CD1c-positive myeloid dendritic cell (primary cell): ENCODE measurements around the gene CD72.
"Not testable (repeated sequence)": the region's sequence is repeated elsewhere in the genome, so short reads cannot be mapped to it uniquely, and the experiment has no call there.

Experiments used
- DNase-seq: peaks from one replicate; pipeline ENCODE4 v3.0.0-alpha.2; 2016; ENCODE audit errors: extremely low spot score

CD72 gene

DNA sequence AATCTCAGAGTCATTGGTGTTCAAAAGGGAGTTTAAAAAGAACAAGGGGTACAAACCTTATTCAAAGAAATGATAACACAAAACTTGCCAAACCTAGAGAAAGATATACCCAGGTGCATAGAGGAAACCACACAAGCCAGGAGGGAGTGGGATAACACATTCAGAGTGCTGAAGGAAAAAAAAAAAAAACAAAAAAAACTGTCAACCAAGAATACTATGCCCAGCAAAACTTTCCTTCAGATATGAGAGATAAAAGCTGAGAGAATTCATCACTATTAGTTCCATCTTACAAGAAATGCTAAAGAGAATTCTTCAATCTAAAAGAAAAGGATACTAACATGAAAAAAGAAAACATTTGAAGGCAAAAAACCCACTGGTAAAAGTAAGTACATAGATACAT lies 24.6 kb downstream of the CD72 start:
- no peak for DNase-seq

DNA sequence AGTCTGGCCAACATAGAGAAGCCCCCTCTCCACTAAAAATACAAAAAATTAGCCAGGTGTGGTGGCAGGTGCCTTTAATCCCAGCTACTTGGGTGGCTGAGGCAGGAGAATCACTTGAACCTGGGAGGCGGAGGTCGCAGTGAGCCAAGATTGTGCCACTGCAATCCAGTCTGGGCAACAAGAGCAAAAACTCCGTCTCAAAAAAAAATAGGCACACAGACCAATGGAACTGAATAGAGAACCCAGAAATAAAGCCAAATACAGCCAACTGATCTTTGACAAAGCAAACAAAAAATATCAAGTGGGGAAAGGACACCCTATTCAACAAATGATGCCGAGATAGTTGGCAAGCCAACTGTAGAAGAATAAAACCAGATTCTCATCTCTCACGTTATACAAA lies 29.7 kb downstream of the CD72 start:
- DNase-seq, result not testable (repeated sequence)

DNA sequence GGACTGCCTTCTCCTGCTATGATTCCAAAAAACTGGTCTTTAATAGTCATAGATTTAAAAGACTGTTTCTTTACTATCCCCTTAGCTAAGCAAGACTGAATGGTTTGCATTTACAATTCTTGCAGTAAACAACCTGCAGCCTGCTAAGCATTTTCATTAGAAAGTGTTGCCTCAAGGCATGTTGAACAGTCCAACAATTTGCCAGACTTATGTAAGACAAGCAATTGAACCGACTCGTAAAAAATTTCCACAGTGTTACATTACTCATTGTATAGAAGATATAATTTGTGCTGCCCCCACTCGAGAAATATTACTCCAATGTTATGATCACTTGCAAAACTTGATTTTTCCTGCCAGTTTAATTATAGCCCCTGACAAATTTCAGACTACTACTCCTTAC lies 33.5 kb downstream of the CD72 start:
- DNase-seq, result not testable (repeated sequence)

DNA sequence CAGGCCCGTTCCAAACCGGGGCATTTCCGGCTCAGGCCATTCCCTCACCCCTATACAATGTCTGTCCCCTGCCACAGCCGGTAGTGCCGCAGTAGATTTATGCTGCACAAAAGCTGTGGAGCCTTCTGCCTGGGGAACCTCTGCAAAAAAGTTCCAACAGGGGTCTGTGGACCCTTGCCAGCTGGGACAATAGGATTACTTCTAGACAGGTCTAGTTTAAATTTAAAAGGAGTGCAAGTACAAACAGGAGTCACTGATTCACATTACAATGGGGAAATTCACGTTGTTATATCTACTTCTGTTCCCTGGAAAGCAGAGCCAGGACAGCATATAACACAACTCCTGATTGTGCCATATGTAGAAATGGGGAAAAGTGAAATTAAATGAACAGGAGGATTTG lies 34.7 kb downstream of the CD72 start:
- not testable (repeated sequence) for DNase-seq

- not testable (repeated sequence) for DNase-seq
Measured at GRCh38 chr9:35579659-35580227, 38.5 kb downstream of the CD72 start.

DNA sequence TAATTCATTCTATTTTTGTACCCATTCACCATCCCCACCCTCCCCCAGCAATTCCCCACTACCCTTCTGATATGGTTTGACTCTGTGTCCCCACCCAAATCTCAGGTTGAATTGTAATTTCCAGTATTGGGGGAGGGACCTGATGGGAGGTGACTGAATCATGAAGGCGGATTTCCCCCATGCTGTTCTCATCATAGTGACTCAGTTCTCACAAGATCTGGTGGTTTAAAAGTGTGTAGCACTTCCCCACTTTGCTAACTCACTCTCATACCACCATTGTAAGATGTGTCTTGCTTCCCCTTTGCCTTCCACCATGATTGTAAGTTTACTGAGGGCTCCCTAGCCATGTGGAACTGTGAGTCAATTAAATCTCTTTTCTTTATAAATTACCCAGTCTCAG lies 39.1 kb downstream of the CD72 start:
- peak; percentile 63 for DNase-seq

DNA sequence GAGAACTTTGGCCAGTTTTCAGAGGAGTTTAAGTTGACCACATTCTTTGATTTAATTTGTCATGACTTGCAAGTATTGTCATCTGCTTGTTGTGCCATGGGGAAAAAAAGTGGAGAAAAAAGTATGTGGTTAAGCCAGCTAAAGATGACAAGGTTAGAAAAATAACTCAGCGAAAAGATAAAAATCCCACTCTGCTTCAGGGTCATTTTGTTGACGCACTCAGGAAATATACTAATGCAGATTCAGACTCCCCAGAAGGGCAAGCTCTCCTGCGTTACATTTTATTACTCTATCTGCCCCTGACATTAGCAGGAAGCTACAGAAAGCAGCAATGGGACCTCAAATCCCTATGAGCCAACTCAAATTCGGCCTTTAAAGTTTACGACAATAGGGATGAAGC lies 40.7 kb downstream of the CD72 start:
- DNase-seq, result no peak

- no peak for DNase-seq
Measured at GRCh38 chr9:35575478-35575877, 42.7 kb downstream of the CD72 start.

DNA sequence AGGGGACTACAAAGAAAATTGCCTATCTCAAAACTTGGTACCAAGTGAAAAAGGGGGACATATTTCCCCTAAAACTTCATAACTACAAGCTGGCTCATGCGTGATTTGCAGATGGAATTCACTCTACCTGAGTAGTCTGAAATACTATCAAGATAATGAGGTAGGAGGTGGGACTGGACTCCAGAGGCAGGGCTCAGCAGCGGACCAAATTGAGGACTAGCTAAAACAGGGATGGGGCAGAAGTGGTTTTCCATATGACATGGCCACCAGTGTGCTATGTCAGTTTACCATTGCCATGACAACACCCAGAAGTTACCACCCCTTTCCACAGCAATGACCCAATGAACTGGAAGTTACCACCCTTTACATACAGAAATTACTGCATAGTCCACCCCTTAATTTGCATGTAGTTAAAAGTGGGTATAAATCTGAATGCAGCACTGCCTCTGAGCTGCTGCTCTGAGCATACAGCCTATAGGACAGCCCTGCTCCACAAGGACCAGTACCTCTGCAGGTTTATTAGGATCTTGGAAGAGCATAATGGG lies 43.6 kb downstream of the CD72 start:
- no peak for DNase-seq

GRCh38 chr9:35570709-35571504 lies 47.3 kb downstream of the CD72 start:
- no peak for DNase-seq

GRCh38 chr9:35569206-35569605 lies 49.0 kb downstream of the CD72 start:
- DNase-seq, result peak; percentile 5

DNA sequence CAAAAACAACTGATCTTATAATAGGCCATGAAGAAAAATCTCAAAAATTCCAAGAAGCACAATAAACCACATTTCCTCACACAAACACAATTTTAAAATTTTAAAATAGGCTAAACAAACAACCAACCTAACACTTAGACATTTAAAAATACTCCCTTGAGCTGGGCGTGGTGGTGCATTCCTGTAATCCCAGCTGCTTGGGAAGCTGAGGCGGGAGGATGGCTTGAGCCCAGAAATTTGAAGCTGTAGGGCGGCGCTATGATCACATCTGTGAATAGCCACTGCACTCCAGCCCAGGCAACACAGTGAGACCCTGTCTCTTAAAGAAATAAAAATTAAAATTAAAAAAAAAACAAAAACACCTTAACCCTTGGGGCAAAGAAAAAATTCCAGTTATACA lies 50.0 kb downstream of the CD72 start:
- no peak for DNase-seq

DNA sequence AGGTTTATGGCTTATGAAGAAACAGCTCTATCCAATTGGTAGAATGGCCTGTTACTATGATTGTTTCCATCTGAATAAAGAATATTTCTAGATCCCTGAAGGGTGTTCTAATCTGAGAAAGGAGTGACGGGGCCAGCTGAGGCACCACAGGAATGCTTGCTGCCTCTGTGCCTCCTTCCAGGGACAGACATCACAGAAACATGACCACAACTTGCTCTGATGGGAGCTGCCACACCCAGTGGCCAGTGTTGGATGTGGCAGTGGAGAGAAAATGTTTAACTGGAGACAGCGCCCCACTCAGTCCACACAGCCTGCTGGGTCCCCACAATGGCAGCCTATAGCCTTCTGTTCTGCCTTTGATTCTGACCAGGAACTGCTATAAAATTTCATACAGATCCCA lies 51.8 kb downstream of the CD72 start:
- DNase-seq, result no peak

DNA sequence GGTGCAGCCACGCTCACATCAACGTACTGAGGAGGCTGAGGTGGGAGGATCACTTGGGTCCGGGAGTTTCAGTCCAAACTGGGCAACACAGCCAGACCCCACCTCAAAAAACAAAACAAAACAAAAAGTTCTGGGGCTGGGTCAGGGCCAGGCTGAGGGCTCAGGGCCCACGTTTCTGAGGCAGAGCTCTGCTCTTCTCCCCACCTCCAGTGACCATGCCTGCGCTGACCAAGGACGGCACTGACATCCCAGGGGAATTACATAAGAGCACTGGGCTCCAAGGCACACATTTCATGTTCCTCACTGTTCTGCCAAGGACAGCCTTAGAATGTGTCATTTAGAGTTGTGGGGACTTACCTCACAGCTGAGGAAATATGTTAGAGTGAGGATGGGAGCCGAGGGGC lies 53.6 kb downstream of the CD72 start:
- no peak for DNase-seq

DNA sequence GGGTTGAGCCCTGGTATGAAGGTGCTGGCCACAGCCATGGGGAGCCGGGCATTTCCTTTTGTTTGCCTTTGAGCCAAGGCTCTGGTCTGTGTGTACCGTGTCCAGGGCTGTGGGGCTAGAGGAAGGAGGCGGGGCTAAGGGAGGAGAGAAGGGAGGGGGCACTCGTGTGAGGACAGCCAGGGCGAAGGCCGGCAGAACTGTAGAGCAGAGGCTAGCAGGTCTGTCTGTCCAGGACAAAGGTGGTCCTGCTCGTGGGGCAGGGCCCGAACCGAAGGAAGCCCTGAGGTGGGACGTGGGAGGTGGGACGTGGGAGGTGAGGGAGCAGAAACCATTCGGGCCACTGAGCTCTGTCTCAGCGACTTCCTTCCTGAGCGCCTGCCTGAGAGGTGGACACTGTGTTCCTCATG lies 54.4 kb downstream of the CD72 start:
- DNase-seq, result no peak

DNA sequence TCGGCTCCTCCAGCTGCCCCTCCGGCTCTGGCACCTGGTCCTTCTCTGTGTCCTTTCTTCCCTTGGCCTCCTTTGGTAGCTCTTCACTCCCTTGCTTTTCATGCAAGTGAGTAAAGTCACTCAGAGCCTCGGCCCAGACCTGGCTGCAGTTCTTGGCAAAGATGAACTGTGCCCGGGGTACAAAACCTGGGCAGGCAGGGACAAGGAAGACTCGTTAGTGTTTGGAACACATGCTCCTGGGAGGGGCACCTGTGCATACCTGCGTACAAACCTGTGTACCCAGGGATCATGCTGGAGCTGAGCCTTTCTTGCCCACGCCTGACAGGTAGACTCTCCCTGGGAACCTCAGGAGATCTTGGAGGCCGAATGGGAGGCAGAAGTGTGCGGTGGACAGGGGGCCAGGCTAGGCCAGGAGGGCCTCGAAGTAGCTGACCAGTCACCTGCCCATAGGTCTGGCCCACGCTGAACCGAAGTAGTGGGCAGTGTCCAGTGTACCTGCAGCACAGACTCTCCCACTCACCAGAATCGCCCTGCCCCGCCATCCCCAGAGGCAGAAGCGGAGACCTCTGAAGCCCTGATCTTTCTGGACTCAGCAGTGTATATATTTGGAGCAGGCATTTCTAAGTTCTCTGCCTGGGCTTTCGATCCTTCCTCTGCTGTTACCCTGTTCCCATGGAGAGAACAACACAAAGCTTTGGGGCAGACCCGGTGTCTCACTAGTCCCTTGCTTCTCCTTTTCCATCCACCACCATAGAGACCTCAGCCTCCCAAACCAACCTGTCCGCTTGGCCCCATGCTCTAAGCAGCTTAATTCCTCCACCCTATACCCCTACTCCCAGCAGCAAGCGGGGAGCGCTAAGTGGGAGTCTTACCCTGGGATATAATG lies 55.1 kb downstream of the CD72 start:
- no peak for DNase-seq

GRCh38 chr9:35561468-35562261 lies 56.5 kb downstream of the CD72 start:
- no peak for DNase-seq

GRCh38 chr9:35560625-35561337 lies 57.4 kb downstream of the CD72 start:
- no peak for DNase-seq
